C4-2B (cell line): Measurements from ENCODE around the gene FAM149A.

Experiments used
- ZFX ChIP-seq: fragments of 450-650 bp; IDR thresholded peaks from 2 replicates; pipeline ENCODE4 v1.6.1; 2017
- TF ChIP-seq, protein P1 (sequence below): fragments of 450-650 bp; conservative IDR thresholded peaks from 2 replicates; pipeline ENCODE4 v1.5.1; 2017; ENCODE audit warnings: mild to moderate bottlenecking

DNA sequence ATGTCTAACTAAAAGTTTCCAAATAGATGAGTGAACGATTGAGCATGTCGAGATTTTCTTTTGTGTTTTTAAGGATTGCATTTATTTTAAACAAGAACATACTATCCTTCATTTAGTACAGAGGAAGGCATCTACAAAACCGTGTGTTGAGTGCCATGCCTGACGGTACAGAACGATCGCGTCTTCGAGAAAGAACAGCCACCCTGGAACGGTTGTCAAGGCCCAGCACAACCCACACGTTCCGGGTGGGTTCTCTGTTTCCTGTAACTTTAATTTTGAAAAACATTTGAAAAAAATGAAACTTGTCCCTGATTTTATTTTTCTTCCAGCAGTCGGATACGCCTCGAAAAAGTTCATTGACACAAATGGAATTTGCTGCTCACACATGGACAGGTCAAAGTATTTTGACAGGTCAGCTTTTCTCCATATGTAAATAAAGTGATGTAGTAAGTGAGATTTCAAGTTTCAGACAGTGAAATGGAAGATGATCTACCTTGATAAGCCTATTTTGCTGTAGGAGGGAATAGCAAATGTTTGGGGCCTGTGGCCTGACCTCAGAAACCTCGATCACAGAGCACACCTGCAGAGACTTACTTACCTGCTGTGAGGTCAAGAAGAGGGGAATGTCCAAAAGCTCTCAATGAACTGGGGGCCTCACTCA lies 62.5 kb downstream of the FAM149A start:
- TF ChIP-seq, protein P1, sequence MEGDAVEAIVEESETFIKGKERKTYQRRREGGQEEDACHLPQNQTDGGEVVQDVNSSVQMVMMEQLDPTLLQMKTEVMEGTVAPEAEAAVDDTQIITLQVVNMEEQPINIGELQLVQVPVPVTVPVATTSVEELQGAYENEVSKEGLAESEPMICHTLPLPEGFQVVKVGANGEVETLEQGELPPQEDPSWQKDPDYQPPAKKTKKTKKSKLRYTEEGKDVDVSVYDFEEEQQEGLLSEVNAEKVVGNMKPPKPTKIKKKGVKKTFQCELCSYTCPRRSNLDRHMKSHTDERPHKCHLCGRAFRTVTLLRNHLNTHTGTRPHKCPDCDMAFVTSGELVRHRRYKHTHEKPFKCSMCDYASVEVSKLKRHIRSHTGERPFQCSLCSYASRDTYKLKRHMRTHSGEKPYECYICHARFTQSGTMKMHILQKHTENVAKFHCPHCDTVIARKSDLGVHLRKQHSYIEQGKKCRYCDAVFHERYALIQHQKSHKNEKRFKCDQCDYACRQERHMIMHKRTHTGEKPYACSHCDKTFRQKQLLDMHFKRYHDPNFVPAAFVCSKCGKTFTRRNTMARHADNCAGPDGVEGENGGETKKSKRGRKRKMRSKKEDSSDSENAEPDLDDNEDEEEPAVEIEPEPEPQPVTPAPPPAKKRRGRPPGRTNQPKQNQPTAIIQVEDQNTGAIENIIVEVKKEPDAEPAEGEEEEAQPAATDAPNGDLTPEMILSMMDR: no peak
- TF ChIP-seq ZFX: no peak
